ENCODE data around the gene MAN1B1. TPM values are rescaled to one million over a fixed set of nuclear protein-coding genes. Genes with fewer than 3 reads are reported as not detected.

MAN1B1 gene
- total and polyA plus RNA-seq, 2 of the 4 experiments (the other 2 are of a cell fraction): 28.7 to 55.1 TPM

GRCh38 chr9:137051145-137051724, 35.5 kb upstream of the MAN1B1 start:
- Histone ChIP-seq H3K23ac (ENCODE audit: low read depth, low read length) (no peak overlapping the region), H4K5ac (ENCODE audit: low read depth, low read length) (no peak overlapping the region), H4K8ac (ENCODE audit: low read depth in 2 of 2, low read length in 2 of 2) (no peak overlapping the region), H2AFZ (replicated peaks; ENCODE audit: low read length, poor library complexity) (no peak overlapping the region), H3K9me3 (ENCODE audit: control insufficient read depth, insufficient read depth, low read length) (no peaks in the 10 kb centered on the region), H2BK15ac (ENCODE audit: low read depth, low read length) (no peak overlapping the region), H3K56ac (ENCODE audit: extremely low read depth, insufficient read depth, low read length) (no peak overlapping the region), H3K27me3 (ENCODE audit: control insufficient read depth, insufficient read depth, low read length) (peaks cover 76% of the 10 kb centered on the region), H2BK20ac (ENCODE audit: low read depth, low read length) (no peak overlapping the region), H3K4me2 (ENCODE audit: low read depth, low read length) (no peak overlapping the region), H3K4me3 (ENCODE audit: insufficient read depth, low read depth, low read length) (no peak overlapping the region), H2AK5ac (ENCODE audit: low read depth, low read length) (no peak overlapping the region), H3K4me1 (ENCODE audit: control insufficient read depth, insufficient read depth, low read length) (peaks cover 3% of the 10 kb centered on the region; the same call in 1 of the 2 replicates), H2BK5ac (ENCODE audit: low read depth, low read length, poor library complexity, severe bottlenecking) (no peak overlapping the region), H3K18ac (ENCODE audit: low read depth, low read length) (no peak overlapping the region), H3K36me3 (ENCODE audit: control insufficient read depth, insufficient read depth, low read length) (no peaks in the 10 kb centered on the region), H3K9me1 (ENCODE audit: insufficient read depth, low read length) (no peaks in the 10 kb centered on the region), H3K79me1 (ENCODE audit: low read depth in 1 of 2, low read length in 2 of 2) (no peaks in the 10 kb centered on the region), H2AK9ac (replicated peaks; ENCODE audit: low read depth, low read length, poor library complexity) (no peak overlapping the region), H3K14ac (replicated peaks; ENCODE audit: low read depth, low read length) (no peak overlapping the region), H4K20me1 (ENCODE audit: insufficient read depth, low read length) (no peaks in the 10 kb centered on the region; the same call in 1 of the 2 replicates), H2BK120ac (ENCODE audit: low read depth, low read length) (no peak overlapping the region), H3K9ac (ENCODE audit: low read depth, low read length) (no peak overlapping the region), H3K27ac (ENCODE audit: insufficient read depth, low read length) (no peak overlapping the region), H3K4ac (ENCODE audit: low read depth, low read length) (no peak overlapping the region), H4K91ac (ENCODE audit: insufficient read depth, low read depth, low read length) (no peak overlapping the region)
- in situ Hi-C loops (cut with MboI; ENCODE audit: low sequenced_read_pairs): no loop called here
- 77% methylated on average over 8 of the region's 17 CpGs; no CpG with 5 or more reads in 1 of the 2 experiments for WGBS, 2 experiments (ENCODE audit: extremely low coverage in 2 of 2, insufficient read length in 1 of 2)
- no peak for TF ChIP-seq POLR2A (IDR thresholded peaks at IDR 0.05; ENCODE audit: low read depth, low read length)
- TF ChIP-seq CTCF (conservative IDR thresholded peaks at IDR 0.05; ENCODE audit: low read depth, low read length): no peak
- intact Hi-C loops (cut with micrococcal nuclease): no loop called here
- ChIA-PET POLR2A (ENCODE audit: unreplicated experiment) (no interaction called here), CTCF (no interaction called here)
- ATAC-seq (ENCODE audit: low read depth) (no peak), DNase-seq (no peak)
- dilution Hi-C loops (cut with HindIII; ENCODE audit: low sequenced_read_pairs, unreplicated experiment): no loop called here
- BruUV-seq (replicated peaks): no TSS peak
